HepG2 (cell line): Measurements from ENCODE around the gene MSI2. TPM values are rescaled to one million over a fixed set of nuclear protein-coding genes. Genes with fewer than 3 reads are reported as not detected.

Source experiments
- CREM ChIP-seq, 2 experiments: sonication (generic) in 1 of 2; formaldehyde crosslinking in 1 of 2; IDR thresholded peaks; 2 replicates each; pipeline versions ENCODE4 v1.4.0 to v1.6.1; 2016 to 2020; ENCODE audit warnings: antibody characterized with exemption in 1 of 2, mild to moderate bottlenecking in 1 of 2, missing genetic modification reagents in 1 of 2
- GPBP1L1 ChIP-seq: sonication (generic); formaldehyde crosslinking; IDR thresholded peaks from 2 replicates; pipeline ENCODE4 v1.5.0; 2020; ENCODE audit warnings: mild to moderate bottlenecking, missing genetic modification reagents
- GTF3A ChIP-seq: sonication (generic); formaldehyde crosslinking; conservative IDR thresholded peaks from 2 replicates; pipeline ENCODE4 v1.4.0; 2020; ENCODE audit warnings: mild to moderate bottlenecking, missing genetic modification reagents
- HMGXB4 ChIP-seq, 2 experiments: sonication (generic) in 1 of 2; formaldehyde crosslinking in 1 of 2; IDR thresholded peaks; 2 replicates each; pipeline versions ENCODE4 v1.4.0 to v1.6.1; 2018 to 2020; ENCODE audit warnings: missing genetic modification reagents in 2 of 2, borderline replicate concordance in 1 of 2, low read depth in 1 of 2, mild to moderate bottlenecking in 1 of 2, missing biosample characterization in 1 of 2
- HNRNPLL ChIP-seq: fragments of 200-400 bp; formaldehyde crosslinking; IDR thresholded peaks from 2 replicates; pipeline ENCODE4 v1.6.1; 2017; ENCODE audit warnings: mild to moderate bottlenecking, low read depth, low read length; ENCODE audit not compliant: poor library complexity, severe bottlenecking
- MTERF4 ChIP-seq: sonication (generic); formaldehyde crosslinking; IDR thresholded peaks from 2 replicates; pipeline ENCODE4 v1.8.0; 2023; ENCODE audit warnings: mild to moderate bottlenecking, missing genetic modification reagents
- RARG ChIP-seq: sonication (generic); formaldehyde crosslinking; IDR thresholded peaks from 2 replicates; pipeline ENCODE4 v1.4.0; 2020; ENCODE audit warnings: low read depth, mild to moderate bottlenecking, missing genetic modification reagents
- RNF2 ChIP-seq: fragments of 450-650 bp; conservative IDR thresholded peaks from 2 replicates; pipeline ENCODE4 v1.6.1; 2016; ENCODE audit warnings: low read depth
- SKIL ChIP-seq: sonication (generic); formaldehyde crosslinking; IDR thresholded peaks from 2 replicates; pipeline ENCODE4 v1.8.0; 2022; ENCODE audit warnings: missing genetic modification reagents, mild to moderate bottlenecking, moderate library complexity, borderline replicate concordance
- THAP8 ChIP-seq: sonication (generic); formaldehyde crosslinking; IDR thresholded peaks from 2 replicates; pipeline ENCODE4 v1.5.1; 2020; ENCODE audit warnings: missing genetic modification reagents, mild to moderate bottlenecking, borderline replicate concordance
- ZNF124 ChIP-seq: sonication (generic); formaldehyde crosslinking; IDR thresholded peaks from 2 replicates; pipeline ENCODE4 v1.4.0; 2020; ENCODE audit warnings: missing genetic modification reagents
- ZNF354B ChIP-seq: sonication (generic); formaldehyde crosslinking; IDR thresholded peaks from 2 replicates; pipeline ENCODE4 v1.8.0; 2022; ENCODE audit warnings: mild to moderate bottlenecking, missing genetic modification reagents
- ZNF562 ChIP-seq: sonication (generic); formaldehyde crosslinking; IDR thresholded peaks from 2 replicates; pipeline ENCODE4 v1.8.0; 2022; ENCODE audit warnings: missing genetic modification reagents, borderline replicate concordance
- ZNF598 ChIP-seq: sonication (generic); formaldehyde crosslinking; IDR thresholded peaks from 2 replicates; pipeline ENCODE4 v1.5.1; 2020; ENCODE audit warnings: mild to moderate bottlenecking, missing genetic modification reagents, borderline replicate concordance
- ZNF713 ChIP-seq: sonication (generic); formaldehyde crosslinking; IDR thresholded peaks from 2 replicates; pipeline ENCODE4 v1.4.0; 2020; ENCODE audit warnings: mild to moderate bottlenecking, missing genetic modification reagents
- ZNF724P ChIP-seq: sonication (generic); formaldehyde crosslinking; IDR thresholded peaks from 2 replicates; pipeline ENCODE4 v1.8.0; 2022; ENCODE audit warnings: missing genetic modification reagents, borderline replicate concordance
- ZNF781 ChIP-seq: sonication (generic); formaldehyde crosslinking; IDR thresholded peaks from 2 replicates; pipeline ENCODE4 v1.5.1; 2020; ENCODE audit warnings: borderline replicate concordance, mild to moderate bottlenecking, missing genetic modification reagents; ENCODE audit errors: not compliant biosample characterization
- polyA plus RNA-seq, 8 experiments: library from polyadenylated mRNA; depleted of rRNA in 3 of 8; stranded (reverse) in 7 of 8; unstranded in 1 of 8; fragments of >200 nt; fragmentation: Illumina TruSeq in 4 of 8; extraction: Trizol in 4 of 8; gene quantifications; 2 replicates each; pipeline versions ENCODE4 v1.2.1 to v1.2.3, GENCODE V29; 2011 to 2016; ENCODE audit warnings: low read depth in 4 of 8, missing spikeins in 1 of 8, mixed read lengths in 1 of 8; ENCODE audit not compliant: insufficient read depth in 1 of 8
- total RNA-seq, 5 experiments: library from RNA; depleted of rRNA; stranded (reverse); fragments of >200 nt; fragmentation: Illumina TruSeq; extraction: Trizol; gene quantifications; 2 replicates each; pipeline ENCODE4 v1.2.3, GENCODE V29; 2016; ENCODE audit warnings: low read depth in 1 of 5
- TF ChIP-seq, protein P1 (sequence below): sonication (generic); formaldehyde crosslinking; IDR thresholded peaks from 2 replicates; pipeline ENCODE4 v1.4.0; 2020; ENCODE audit warnings: mild to moderate bottlenecking, missing genetic modification reagents

Gene MSI2
- total and polyA plus RNA-seq, 2 of the 13 experiments (the other 11 are each of a cell fraction or from before 2014, with no cell fraction given) = 77.5 to 78.4 TPM

DNA sequence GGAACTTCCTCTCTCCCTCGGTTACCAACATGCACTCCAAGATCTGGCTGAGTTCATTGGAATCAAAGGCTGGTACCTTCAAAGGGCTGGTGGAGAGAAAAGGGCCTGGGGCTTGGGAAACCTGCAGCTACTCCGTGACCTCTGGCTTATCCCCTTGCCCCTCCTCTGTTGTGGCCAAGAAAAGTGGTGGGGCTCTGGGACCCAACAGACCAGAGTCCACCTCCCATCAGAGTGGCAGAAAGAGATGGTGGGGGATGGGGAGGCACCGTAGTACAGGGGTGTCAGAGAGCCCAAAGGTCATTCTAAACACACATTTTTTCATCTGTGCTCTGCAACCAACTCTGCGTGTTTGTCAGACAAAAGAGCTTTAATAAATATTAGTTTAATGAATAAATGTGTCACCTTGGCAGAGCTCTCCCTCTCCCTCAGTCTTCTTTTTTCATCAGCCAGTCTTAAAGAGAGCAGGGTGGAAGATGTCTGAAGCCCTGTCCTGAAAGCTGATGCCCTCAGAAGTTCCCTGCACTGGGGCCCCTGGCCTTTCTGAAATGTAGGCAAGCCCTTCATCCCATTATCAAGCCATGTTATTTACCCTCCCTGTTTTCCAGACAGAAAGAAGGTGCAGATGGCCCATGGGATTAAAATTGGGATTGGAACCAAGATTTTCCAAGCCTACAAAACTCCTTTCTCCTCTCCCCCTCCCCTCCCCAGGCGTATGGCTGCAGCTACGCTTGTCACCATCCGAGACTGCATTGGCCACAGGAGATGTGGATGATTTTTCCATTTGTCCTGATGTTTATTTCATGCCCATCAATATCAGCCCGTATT is 261.5 kb downstream of the MSI2 start (continued):
- TF ChIP-seq HMGXB4 (CRISPR knock-in tag; IDR thresholded peaks at IDR 0.05; ENCODE audit: borderline replicate concordance in 1 of 2, low read depth in 1 of 2) (peak; percentile 28 to 55; a peak in 1 of 4 replicates), ZNF713 (CRISPR knock-in tag) (no peak), CREM (IDR thresholded peaks at IDR 0.05) (peak; percentile 92), CREM (CRISPR knock-in tag; IDR thresholded peaks at IDR 0.05) (no peak), ZNF598 (CRISPR knock-in tag) (no peak), ZNF724P (CRISPR knock-in tag) (no peak), GTF3A (CRISPR knock-in tag) (no peak), RARG (CRISPR knock-in tag) (no peak), MTERF4 (CRISPR knock-in tag) (no peak), ZNF124 (CRISPR knock-in tag) (no peak; the same call in 1 of the 2 replicates), GPBP1L1 (CRISPR knock-in tag) (no peak), RNF2 (0 out of 2 replicates have a peak, but pooled peaks have one; percentile 12), ZNF562 (CRISPR knock-in tag) (no peak), ZNF354B (CRISPR knock-in tag) (0 out of 2 replicates have a peak, but pooled peaks have one; percentile 54), HNRNPLL (no peak), SKIL (CRISPR knock-in tag) (peak; percentile 88), ZNF781 (CRISPR knock-in tag) (no peak), THAP8 (CRISPR knock-in tag) (0 out of 2 replicates have a peak, but pooled peaks have one; percentile 61)
- TF ChIP-seq, protein P1, sequence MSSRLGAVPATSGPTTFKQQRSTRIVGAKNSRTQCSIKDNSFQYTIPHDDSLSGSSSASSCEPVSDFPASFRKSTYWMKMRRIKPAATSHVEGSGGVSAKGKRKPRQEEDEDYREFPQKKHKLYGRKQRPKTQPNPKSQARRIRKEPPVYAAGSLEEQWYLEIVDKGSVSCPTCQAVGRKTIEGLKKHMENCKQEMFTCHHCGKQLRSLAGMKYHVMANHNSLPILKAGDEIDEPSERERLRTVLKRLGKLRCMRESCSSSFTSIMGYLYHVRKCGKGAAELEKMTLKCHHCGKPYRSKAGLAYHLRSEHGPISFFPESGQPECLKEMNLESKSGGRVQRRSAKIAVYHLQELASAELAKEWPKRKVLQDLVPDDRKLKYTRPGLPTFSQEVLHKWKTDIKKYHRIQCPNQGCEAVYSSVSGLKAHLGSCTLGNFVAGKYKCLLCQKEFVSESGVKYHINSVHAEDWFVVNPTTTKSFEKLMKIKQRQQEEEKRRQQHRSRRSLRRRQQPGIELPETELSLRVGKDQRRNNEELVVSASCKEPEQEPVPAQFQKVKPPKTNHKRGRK (CRISPR knock-in tag) = no peak
